H9 (cell line): ENCODE measurements around the gene LIX1L. TPM values are rescaled to one million over a fixed set of nuclear protein-coding genes. Genes with fewer than 3 reads are reported as not detected.
A peak's percentile ranks its signal among the peaks of the same experiment; 100 is the strongest.

Experiments used
- DNase-seq: peaks from one replicate; pipeline ENCODE4 v3.0.0-alpha.2; 2017
- H2AFZ ChIP-seq: one replicate; pipeline ENCODE4 v1.6.1; 2013; ENCODE audit warnings: mild to moderate bottlenecking, low read length, control low read depth, moderate library complexity
- H2AK5ac ChIP-seq: 2 replicates; pipeline ENCODE4 v1.6.1; 2013; ENCODE audit warnings: low read length, control low read depth, mixed read lengths; ENCODE audit not compliant: insufficient read length
- H2BK120ac ChIP-seq: one replicate; pipeline ENCODE4 v1.6.1; 2013; ENCODE audit warnings: low read depth, mild to moderate bottlenecking, low read length, control low read depth, inconsistent platforms; ENCODE audit not compliant: poor library complexity, severe bottlenecking
- H2BK12ac ChIP-seq: 2 replicates; pipeline ENCODE4 v1.6.1; 2013; ENCODE audit warnings: low read length, control low read depth, mixed read lengths, low read depth; ENCODE audit not compliant: insufficient read length
- H2BK15ac ChIP-seq: 2 replicates; pipeline ENCODE4 v1.6.1; 2013; ENCODE audit warnings: low read depth, low read length, control low read depth
- H2BK20ac ChIP-seq: one replicate; pipeline ENCODE4 v1.6.1; 2013; ENCODE audit warnings: low read depth, mild to moderate bottlenecking, low read length, control low read depth, inconsistent platforms; ENCODE audit not compliant: poor library complexity, severe bottlenecking
- H2BK5ac ChIP-seq: 2 replicates; pipeline ENCODE4 v1.6.1; 2013; ENCODE audit warnings: low read length, control low read depth, mixed read lengths; ENCODE audit not compliant: insufficient read length
- H3K14ac ChIP-seq: 2 replicates; pipeline ENCODE4 v1.6.1; 2013; ENCODE audit warnings: low read length, control low read depth; ENCODE audit not compliant: insufficient read depth
- H3K18ac ChIP-seq: 2 replicates; pipeline ENCODE4 v1.6.1; 2013; ENCODE audit warnings: low read depth, mild to moderate bottlenecking, mixed read lengths, low read length, control low read depth; ENCODE audit not compliant: insufficient read length
- H3K23ac ChIP-seq: 2 replicates; pipeline ENCODE4 v1.6.1; 2013; ENCODE audit warnings: low read length, control low read depth, mixed read lengths, low read depth; ENCODE audit not compliant: insufficient read length
- H3K23me2 ChIP-seq: 2 replicates; pipeline ENCODE4 v1.6.1; 2013; ENCODE audit warnings: low read depth, mild to moderate bottlenecking, mixed read lengths, low read length, control low read depth; ENCODE audit not compliant: insufficient read length, poor library complexity, severe bottlenecking
- H3K27ac ChIP-seq: 2 replicates; pipeline ENCODE4 v1.5.1; 2013; ENCODE audit warnings: low read length, control low read depth, mixed read lengths, low read depth; ENCODE audit not compliant: insufficient read length
- H3K27me3 ChIP-seq: 2 replicates; pipeline ENCODE4 v1.6.1; 2013; ENCODE audit warnings: low read length, control low read depth, inconsistent platforms; ENCODE audit not compliant: insufficient read depth
- H3K4ac ChIP-seq: 2 replicates; pipeline ENCODE4 v1.6.1; 2013; ENCODE audit warnings: low read depth, mild to moderate bottlenecking, control low read depth, inconsistent platforms, low read length, moderate library complexity
- H3K4me1 ChIP-seq: 2 replicates; pipeline ENCODE4 v1.6.1; 2013; ENCODE audit warnings: low read length, control low read depth, inconsistent platforms; ENCODE audit not compliant: insufficient read depth
- H3K4me2 ChIP-seq: 2 replicates; pipeline ENCODE4 v1.6.1; 2013; ENCODE audit warnings: low read length, control low read depth, mixed read lengths; ENCODE audit not compliant: insufficient read length, insufficient read depth
- H3K56ac ChIP-seq: 2 replicates; pipeline ENCODE4 v1.6.1; 2013; ENCODE audit warnings: low read depth, mild to moderate bottlenecking, mixed read lengths, low read length, control low read depth; ENCODE audit not compliant: insufficient read length
- H3K79me1 ChIP-seq: 2 replicates; pipeline ENCODE4 v1.6.1; 2013; ENCODE audit warnings: low read depth, mild to moderate bottlenecking, moderate library complexity, low read length, control low read depth, inconsistent platforms; ENCODE audit not compliant: insufficient read depth, poor library complexity, severe bottlenecking
- H3K79me2 ChIP-seq: 2 replicates; pipeline ENCODE4 v1.6.1; 2013; ENCODE audit warnings: low read length, control low read depth, inconsistent platforms; ENCODE audit not compliant: insufficient read depth
- H3K9ac ChIP-seq: 2 replicates; pipeline ENCODE4 v1.6.1; 2013; ENCODE audit warnings: low read length, control low read depth, mixed read lengths; ENCODE audit not compliant: insufficient read length; ENCODE audit errors: extremely low read depth
- H3K9me3 ChIP-seq: one replicate; pipeline ENCODE4 v1.6.1; 2013; ENCODE audit warnings: low read depth, low read length, inconsistent platforms; ENCODE audit not compliant: control insufficient read depth
- H3T11ph ChIP-seq: one replicate; pipeline ENCODE4 v1.6.1; 2013; ENCODE audit warnings: mild to moderate bottlenecking, low read length, control low read depth, inconsistent platforms
- H4K20me1 ChIP-seq: one replicate; pipeline ENCODE4 v1.6.1; 2013; ENCODE audit not compliant: control insufficient read depth, insufficient read length, insufficient read depth
- H4K5ac ChIP-seq: 2 replicates; pipeline ENCODE4 v1.6.1; 2013; ENCODE audit warnings: low read depth, mild to moderate bottlenecking, mixed read lengths, low read length, control low read depth; ENCODE audit not compliant: insufficient read length
- H4K8ac ChIP-seq: replicated peaks from 2 replicates; pipeline ENCODE4 v1.6.1; 2013; ENCODE audit warnings: low read length, control low read depth, mixed read lengths, low read depth; ENCODE audit not compliant: insufficient read length
- H4K91ac ChIP-seq: 2 replicates; pipeline ENCODE4 v1.6.1; 2013; ENCODE audit warnings: low read depth, mild to moderate bottlenecking, moderate library complexity, mixed read lengths, low read length, control low read depth; ENCODE audit not compliant: insufficient read length
- H3K27ac Mint-ChIP-seq, 3 experiments: 2 replicates in 2 of 3; 3 replicates in 1 of 3; pipeline ENCODE4 v1.8.0; 2020 to 2021; ENCODE audit warnings: mixed read lengths in 3 of 3, mild to moderate bottlenecking in 1 of 3, moderate library complexity in 1 of 3
- H3K27me3 Mint-ChIP-seq: 2 replicates; pipeline ENCODE4 v1.8.0; 2021; ENCODE audit warnings: low read depth, mild to moderate bottlenecking, moderate library complexity, mixed read lengths
- H3K36me3 Mint-ChIP-seq, 3 experiments: 2 replicates in 2 of 3; 3 replicates in 1 of 3; pipeline ENCODE4 v1.8.0; 2020 to 2021; ENCODE audit warnings: low read depth in 3 of 3, mixed read lengths in 3 of 3; ENCODE audit not compliant: insufficient read depth in 1 of 3
- H3K4me1 Mint-ChIP-seq, 2 experiments: 2 replicates each; pipeline ENCODE4 v1.8.0; 2020; ENCODE audit warnings: mixed read lengths in 2 of 2
- H3K4me3 Mint-ChIP-seq, 2 experiments: 2 replicates in 1 of 2; 3 replicates in 1 of 2; pipeline ENCODE4 v1.8.0; 2020 to 2021; ENCODE audit warnings: mild to moderate bottlenecking in 2 of 2, mixed read lengths in 2 of 2, moderate library complexity in 1 of 2
- H3K9me3 Mint-ChIP-seq, 2 experiments: 2 replicates in 1 of 2; 3 replicates in 1 of 2; pipeline ENCODE4 v1.8.0; 2020; ENCODE audit warnings: mild to moderate bottlenecking in 2 of 2, mixed read lengths in 2 of 2, moderate library complexity in 1 of 2
- WGBS: extraction: QIAGEN DNeasy Blood & Tissue Kit; methylation state at CpG from one replicate; pipeline ENCODE4 v1.1.7; 2013; ENCODE audit warnings: missing lambda C conversion rate, low lambda C conversion rate, mixed read lengths; ENCODE audit not compliant: insufficient read length; ENCODE audit errors: extremely low coverage; 5-methylcytosine and 5-hydroxymethylcytosine counted together
- total RNA-seq: library from RNA; stranded (reverse); gene quantifications from 2 replicates; pipeline ENCODE4 v1.2.1, GENCODE V29; 2021
- TF ChIP-seq, protein P1 (sequence below): fragments of 200-600 bp; sonication (generic); conservative IDR thresholded peaks from 3 replicates; pipeline ENCODE4 v1.8.0; 2021; ENCODE audit warnings: antibody characterized with exemption, mild to moderate bottlenecking

The LIX1L gene
- total RNA-seq, 1 experiment from 2014 or later, result 5.9 TPM

DNA sequence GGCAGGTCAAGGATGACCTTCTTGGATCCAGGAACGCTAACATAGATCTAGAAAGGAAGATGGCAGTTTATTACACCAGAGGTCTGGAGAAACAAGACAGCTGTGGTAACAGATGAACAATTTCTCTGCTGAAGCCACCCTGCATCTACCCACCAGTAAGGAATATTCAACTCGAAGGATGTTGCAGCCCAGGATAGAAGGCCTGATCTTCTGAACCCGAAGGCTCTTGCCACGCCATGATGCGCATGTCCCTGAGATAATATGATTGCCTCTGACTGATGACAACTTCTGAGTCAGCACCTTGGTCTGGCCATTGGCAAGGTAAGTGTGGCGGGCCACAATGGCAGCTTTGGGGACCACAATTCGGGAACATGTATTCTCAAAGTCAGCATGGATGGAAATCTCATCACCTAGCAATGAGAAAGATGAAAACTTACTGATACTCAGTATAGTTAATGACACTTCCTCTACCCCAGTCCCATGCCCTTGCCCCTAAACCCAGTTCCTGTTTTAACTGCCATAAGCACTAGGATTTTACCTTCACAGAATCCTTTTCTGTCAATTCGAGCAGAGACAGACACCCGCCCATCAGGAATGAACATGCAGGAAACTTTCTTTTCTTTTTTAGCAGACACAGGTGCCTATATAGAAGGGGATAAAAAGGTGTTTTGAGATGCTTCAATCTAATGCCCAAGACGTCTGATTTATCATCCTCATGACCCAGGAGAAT lies 36.7 kb upstream of the LIX1L start:
- Histone ChIP-seq H3K18ac (no peak overlapping the region), H2BK120ac (no peak overlapping the region), H3K56ac (no peak overlapping the region), H4K91ac (no peak overlapping the region), H2BK5ac (no peak overlapping the region), H3K23ac (no peak overlapping the region), H3K79me1 (peaks cover 7% of the 10 kb centered on the region), H3T11ph (no peak overlapping the region), H4K5ac (no peak overlapping the region), H2AFZ (no peak overlapping the region), H3K9ac (peak overlapping the region; percentile 99), H3K4me1 (peaks cover 2% of the 10 kb centered on the region; the same call in 1 of the 2 replicates), H3K27ac (no peak overlapping the region), H3K79me2 (peaks cover 3% of the 10 kb centered on the region; the same call in 1 of the 2 replicates), H2BK15ac (no peak overlapping the region), H2BK12ac (no peak overlapping the region), H2BK20ac (no peak overlapping the region), H4K8ac (no peak overlapping the region), H2AK5ac (no peak overlapping the region), H3K4me2 (peak overlapping the region; percentile 92), H3K14ac (no peak overlapping the region; the same call in 1 of the 2 replicates), H3K4ac (no peak overlapping the region), H3K9me3 (no peaks in the 10 kb centered on the region), H3K27me3 (no peaks in the 10 kb centered on the region), H3K23me2 (peaks cover 19% of the 10 kb centered on the region), H4K20me1 (no peaks in the 10 kb centered on the region)
- no peak for DNase-seq
- H3K27me3 Mint-ChIP-seq, result no peaks in the 10 kb centered on the region
- peak overlapping the region; percentile 87 to 99 for H3K4me3 Mint-ChIP-seq
- H3K36me3 Mint-ChIP-seq, result peaks cover 32 to 43% (median 32%) of the 10 kb centered on the region in 3 experiments
- peaks cover 44 to 54% of the 10 kb centered on the region in 2 experiments for H3K4me1 Mint-ChIP-seq
- peak overlapping the region in 2 of 3 experiments; percentile 12 to 71; a peak in 2 of 7 replicates for H3K27ac Mint-ChIP-seq
- no CpG with 5 or more reads among the region's 10 CpGs for WGBS
- TF ChIP-seq, protein P1, sequence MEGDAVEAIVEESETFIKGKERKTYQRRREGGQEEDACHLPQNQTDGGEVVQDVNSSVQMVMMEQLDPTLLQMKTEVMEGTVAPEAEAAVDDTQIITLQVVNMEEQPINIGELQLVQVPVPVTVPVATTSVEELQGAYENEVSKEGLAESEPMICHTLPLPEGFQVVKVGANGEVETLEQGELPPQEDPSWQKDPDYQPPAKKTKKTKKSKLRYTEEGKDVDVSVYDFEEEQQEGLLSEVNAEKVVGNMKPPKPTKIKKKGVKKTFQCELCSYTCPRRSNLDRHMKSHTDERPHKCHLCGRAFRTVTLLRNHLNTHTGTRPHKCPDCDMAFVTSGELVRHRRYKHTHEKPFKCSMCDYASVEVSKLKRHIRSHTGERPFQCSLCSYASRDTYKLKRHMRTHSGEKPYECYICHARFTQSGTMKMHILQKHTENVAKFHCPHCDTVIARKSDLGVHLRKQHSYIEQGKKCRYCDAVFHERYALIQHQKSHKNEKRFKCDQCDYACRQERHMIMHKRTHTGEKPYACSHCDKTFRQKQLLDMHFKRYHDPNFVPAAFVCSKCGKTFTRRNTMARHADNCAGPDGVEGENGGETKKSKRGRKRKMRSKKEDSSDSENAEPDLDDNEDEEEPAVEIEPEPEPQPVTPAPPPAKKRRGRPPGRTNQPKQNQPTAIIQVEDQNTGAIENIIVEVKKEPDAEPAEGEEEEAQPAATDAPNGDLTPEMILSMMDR, result no peak
- peaks cover 0 to 3% of the 10 kb centered on the region in 2 experiments; a peak in 2 of 5 replicates for H3K9me3 Mint-ChIP-seq
